GM12878 (cell line): ENCODE results near the gene COL4A2. TPM values are rescaled to one million over a fixed set of nuclear protein-coding genes. Genes with fewer than 3 reads are reported as not detected.

Source experiments
- ATAC-seq: fragments of 200-7000 bp; cut with Tn5 transposase; 3 replicates; pipeline ENCODE4 v1.9.1; 2020; ENCODE audit warnings: mild to moderate bottlenecking, moderate library complexity
- BruUV-seq: library from RNA; stranded (reverse); fragments of 400-500 nt; replicated peaks from 2 replicates; lab custom pipeline; 2021; lab: Mats Ljungman, UMichigan
- CTCF ChIA-PET: fragments of 300-600 bp; sonication (Branson Sonifier 250); formaldehyde crosslinking; extraction: SDS; loops from one replicate; lab custom pipeline; 2021; ENCODE audit warnings: inconsistent platforms; lab: Yijun Ruan, JAX
- POLR2A ChIA-PET: fragments of 350-600 bp; formaldehyde crosslinking; extraction: SDS; loops from one replicate; lab custom pipeline; 2021; ENCODE audit warnings: inconsistent platforms; lab: Charles Lee
- RAD21 ChIA-PET: fragments of 300-600 bp; sonication (Branson Sonifier 250); formaldehyde crosslinking; loops from one replicate; lab custom pipeline; 2023; ENCODE audit warnings: antibody characterized with exemption; ENCODE audit not compliant: unreplicated experiment; lab: Charles Lee
- SMC1A ChIA-PET: fragments of 300-600 bp; sonication (Branson Sonifier 250); formaldehyde crosslinking; loops from one replicate; lab custom pipeline; 2023; ENCODE audit not compliant: unreplicated experiment, uncharacterized antibody; lab: Charles Lee
- DNase-seq: peaks from one replicate; pipeline ENCODE4 v3.0.0-alpha.2; 2011; ENCODE audit warnings: low read depth, low spot score
- FAIRE-seq: peaks from 3 replicates; lab custom pipeline; 2011; peaks lifted over from hg19 to GRCh38; lab: Jason Lieb, UNC
- H2AFZ ChIP-seq: 2 replicates; pipeline ENCODE4 v1.6.0; 2011; ENCODE audit warnings: low read depth, low read length, control low read depth; ENCODE audit not compliant: control insufficient read depth
- H3K27ac ChIP-seq: 2 replicates; pipeline ENCODE4 v1.5.1; 2011; ENCODE audit warnings: control low read depth; ENCODE audit not compliant: control insufficient read depth, insufficient read depth
- H3K27me3 ChIP-seq, 2 experiments: replicated peaks in 1 of 2; 2 replicates each; pipeline versions ENCODE4 v1.6.0 to v1.6.1; 2011; ENCODE audit warnings: low read length in 1 of 2; ENCODE audit not compliant: control insufficient read depth in 2 of 2, insufficient read depth in 2 of 2
- H3K36me3 ChIP-seq, 2 experiments: 2 replicates each; pipeline ENCODE4 v1.5.1; 2011; ENCODE audit warnings: low read length in 1 of 2; ENCODE audit not compliant: control insufficient read depth in 2 of 2, insufficient read depth in 2 of 2
- H3K4me1 ChIP-seq: 2 replicates; pipeline ENCODE4 v1.6.1; 2011; ENCODE audit warnings: mild to moderate bottlenecking, low read length, moderate library complexity, mixed read lengths; ENCODE audit not compliant: control insufficient read depth, insufficient read depth
- H3K4me2 ChIP-seq: 2 replicates; pipeline ENCODE4 v1.6.0; 2011; ENCODE audit warnings: control low read depth; ENCODE audit not compliant: control insufficient read depth, insufficient read depth
- H3K4me3 ChIP-seq: fragments of 200-600 bp; sonication (generic); 2 replicates; pipeline ENCODE4 v1.5.1; 2016
- H3K79me2 ChIP-seq: 2 replicates; pipeline ENCODE4 v1.6.0; 2011; ENCODE audit warnings: low read length; ENCODE audit not compliant: control insufficient read depth, insufficient read depth
- H3K9ac ChIP-seq: 2 replicates; pipeline ENCODE4 v1.8.0; 2011; ENCODE audit warnings: low read length, control low read depth, mixed read lengths; ENCODE audit not compliant: control insufficient read depth, insufficient read depth
- H3K9me3 ChIP-seq: replicated peaks from 3 replicates; pipeline ENCODE4 v1.5.1; 2011; ENCODE audit warnings: mild to moderate bottlenecking, low read length; ENCODE audit not compliant: control insufficient read depth, insufficient read depth
- H4K20me1 ChIP-seq: 2 replicates; pipeline ENCODE4 v1.6.0; 2011; ENCODE audit not compliant: control insufficient read depth, insufficient read depth
- ASH2L ChIP-seq: fragments of 300-600, 200-600 bp; sonication (generic); IDR thresholded peaks from 2 replicates; pipeline ENCODE4 v1.6.1; 2017; ENCODE audit warnings: low read depth, mild to moderate bottlenecking, borderline replicate concordance
- CREB1 ChIP-seq: IDR thresholded peaks from 2 replicates; pipeline ENCODE4 v1.6.1; 2012; ENCODE audit warnings: low read depth, mild to moderate bottlenecking, inconsistent platforms
- MYC ChIP-seq: IDR thresholded peaks from 2 replicates; pipeline ENCODE4 v1.6.1; 2011; ENCODE audit warnings: mild to moderate bottlenecking, low read length, moderate library complexity, inconsistent platforms; ENCODE audit not compliant: insufficient read depth, insufficient replicate concordance, insufficient read length, severe bottlenecking
- POLR2A ChIP-seq: IDR thresholded peaks from 2 replicates; pipeline ENCODE4 v1.6.1; 2011; ENCODE audit warnings: low read depth, mild to moderate bottlenecking, low read length
- STAT3 ChIP-seq: IDR thresholded peaks from 2 replicates; pipeline ENCODE4 v1.6.1; 2011; ENCODE audit warnings: low read depth, low read length, improper control_type of control experiment
- TBL1XR1 ChIP-seq: IDR thresholded peaks from 2 replicates; pipeline ENCODE4 v1.6.1; 2012; ENCODE audit warnings: low read depth, low read length, improper control_type of control experiment
- YBX1 ChIP-seq: fragments of 450-650 bp; IDR thresholded peaks from 2 replicates; pipeline ENCODE4 v1.6.1; 2016; ENCODE audit warnings: antibody characterized with exemption
- WGBS: methylation state at CpG from one replicate; pipeline ENCODE4 v1.1.6; 2016; ENCODE audit warnings: low lambda C conversion rate; ENCODE audit not compliant: insufficient replicate concordance, insufficient coverage; ENCODE audit errors: missing lambda C conversion rate; 5-methylcytosine and 5-hydroxymethylcytosine counted together
- in situ Hi-C: fragments of 300-500 bp; cut with MboI; formaldehyde crosslinking; loops from 9 replicates; pipeline ENCODE4 v1.14.3; 2018; ENCODE audit warnings: mixed read lengths
- intact Hi-C: fragments of 100-400 bp; cut with micrococcal nuclease; formaldehyde crosslinking; loops from one replicate; pipeline ENCODE4 v1.14.2; 2022; ENCODE audit not compliant: unreplicated experiment
- polyA plus RNA-seq, 11 experiments: library from polyadenylated mRNA; depleted of rRNA in 4 of 11; unstranded in 6 of 11; stranded (reverse) in 5 of 11; fragments of >200 nt; fragmentation: Nextera tagmentation in 4 of 11; fragmentation: Illumina TruSeq in 1 of 11; extraction: Ambion mirVana in 4 of 11; extraction: Trizol in 1 of 11; gene quantifications; 1 replicate in 1 of 11; 2 replicates in 10 of 11; pipeline versions ENCODE4 v1.2.1 to v1.2.3, GENCODE V29; 2011 to 2016; ENCODE audit warnings: inconsistent platforms in 2 of 11, missing spikeins in 2 of 11, low read depth in 1 of 11
- total RNA-seq, 4 experiments: library from RNA; depleted of rRNA in 3 of 4; stranded (reverse); fragments of >200 nt in 3 of 4; fragmentation: Illumina TruSeq in 1 of 4; extraction: Trizol in 1 of 4; gene quantifications; 2 replicates each; pipeline versions ENCODE4 v1.2.1 to v1.2.3, GENCODE V29; 2013 to 2021
- TF ChIP-seq, protein P1 (sequence below): IDR thresholded peaks from 2 replicates; pipeline ENCODE4 v1.6.1; 2012; ENCODE audit warnings: low read length, inconsistent platforms

COL4A2 gene
- total and polyA plus RNA-seq, 10 of the 15 experiments (the other 5 are each of a cell fraction or from before 2014, with no cell fraction given): 0.16 to 1.6 (median 0.62) TPM; not detected in 3

DNA sequence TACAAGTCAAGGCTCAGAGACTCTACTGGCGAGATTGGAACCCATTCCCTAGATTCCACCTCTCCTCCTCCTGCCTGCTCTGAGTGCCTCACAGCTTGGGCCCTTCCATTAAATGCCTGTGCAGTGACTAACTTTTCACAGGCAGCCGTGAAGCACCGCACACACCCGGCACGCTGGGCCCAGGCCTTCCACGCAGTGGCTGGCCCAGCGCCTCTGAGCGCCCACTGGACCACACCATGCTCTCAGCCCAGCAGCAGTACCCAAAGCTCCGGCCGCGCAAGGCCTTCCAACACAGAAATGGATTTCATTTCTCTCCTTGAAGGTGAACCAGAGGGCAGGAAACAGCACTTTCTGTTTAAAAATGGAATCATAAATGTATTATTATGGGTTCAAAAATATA, 228.4 kb downstream of the COL4A2 start:
- H3K79me2 ChIP-seq: no peaks in the 10 kb centered on the region; the same call in none of the 2 replicates
- H3K9ac ChIP-seq: no peak overlapping the region
- POLR2A ChIA-PET: no interaction called here
- H2AFZ ChIP-seq: no peak overlapping the region
- SMC1A ChIA-PET: interaction anchor here (0.6 kb wide), 1 partner anchor 1478 kb away, joined by 3 read pairs; no protein-coding TSS in a partner anchor
- ATAC-seq: no peak
- no peak for FAIRE-seq
- RAD21 ChIA-PET: no interaction called here
- DNase-seq: no peak
- no peaks in the 10 kb centered on the region for H4K20me1 ChIP-seq
- in situ Hi-C loops: no loop called here
- H3K27me3 ChIP-seq: no peaks in the 10 kb centered on the region
- H3K36me3 ChIP-seq: no peaks in the 10 kb centered on the region
- no peak overlapping the region for H3K4me2 ChIP-seq
- H3K9me3 ChIP-seq: no peaks in the 10 kb centered on the region
- no peak overlapping the region for H3K4me3 ChIP-seq
- TF ChIP-seq TBL1XR1 (no peak), STAT3 (no peak), YBX1 (no peak), ASH2L (no peak), MYC (no peak), POLR2A (no peak), CREB1 (no peak)
- TF ChIP-seq, protein P1, sequence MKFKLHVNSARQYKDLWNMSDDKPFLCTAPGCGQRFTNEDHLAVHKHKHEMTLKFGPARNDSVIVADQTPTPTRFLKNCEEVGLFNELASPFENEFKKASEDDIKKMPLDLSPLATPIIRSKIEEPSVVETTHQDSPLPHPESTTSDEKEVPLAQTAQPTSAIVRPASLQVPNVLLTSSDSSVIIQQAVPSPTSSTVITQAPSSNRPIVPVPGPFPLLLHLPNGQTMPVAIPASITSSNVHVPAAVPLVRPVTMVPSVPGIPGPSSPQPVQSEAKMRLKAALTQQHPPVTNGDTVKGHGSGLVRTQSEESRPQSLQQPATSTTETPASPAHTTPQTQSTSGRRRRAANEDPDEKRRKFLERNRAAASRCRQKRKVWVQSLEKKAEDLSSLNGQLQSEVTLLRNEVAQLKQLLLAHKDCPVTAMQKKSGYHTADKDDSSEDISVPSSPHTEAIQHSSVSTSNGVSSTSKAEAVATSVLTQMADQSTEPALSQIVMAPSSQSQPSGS: no peak
- TF ChIP-seq, all 136 proteins: peak for 0
- intact Hi-C loops: no loop called here
- Histone ChIP-seq H3K27ac (no peak overlapping the region), H3K4me1 (peaks cover 13% of the 10 kb centered on the region)
- CTCF ChIA-PET: interaction anchor here (0.8 kb wide), 1 partner anchor 10 kb away, joined by 3 read pairs; no protein-coding TSS in a partner anchor
- BruUV-seq: no TSS peak
- 83% methylated on average over 10 of the region's 11 CpGs for WGBS
